ENCODE measurements around the gene L3MBTL1.

DNA sequence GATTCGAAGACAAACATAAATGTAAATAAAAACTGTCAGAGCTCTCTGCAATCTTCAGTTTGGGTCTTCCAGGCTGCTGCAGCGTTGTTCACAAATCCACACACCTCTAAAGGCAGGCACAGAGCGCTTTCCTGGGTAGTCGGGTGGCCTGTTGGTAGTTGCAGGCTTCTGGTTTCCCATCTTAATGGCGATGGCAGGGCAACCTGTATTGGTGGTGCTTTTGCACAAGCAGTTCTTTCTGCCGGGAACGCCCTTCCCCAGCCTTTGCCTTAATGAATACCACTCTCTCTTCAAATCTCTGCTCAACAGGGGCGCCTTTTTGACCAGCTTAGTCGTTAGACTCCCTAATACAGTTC lies 82.5 kb downstream of the L3MBTL1 start:
- TF ChIP-seq, protein P1, sequence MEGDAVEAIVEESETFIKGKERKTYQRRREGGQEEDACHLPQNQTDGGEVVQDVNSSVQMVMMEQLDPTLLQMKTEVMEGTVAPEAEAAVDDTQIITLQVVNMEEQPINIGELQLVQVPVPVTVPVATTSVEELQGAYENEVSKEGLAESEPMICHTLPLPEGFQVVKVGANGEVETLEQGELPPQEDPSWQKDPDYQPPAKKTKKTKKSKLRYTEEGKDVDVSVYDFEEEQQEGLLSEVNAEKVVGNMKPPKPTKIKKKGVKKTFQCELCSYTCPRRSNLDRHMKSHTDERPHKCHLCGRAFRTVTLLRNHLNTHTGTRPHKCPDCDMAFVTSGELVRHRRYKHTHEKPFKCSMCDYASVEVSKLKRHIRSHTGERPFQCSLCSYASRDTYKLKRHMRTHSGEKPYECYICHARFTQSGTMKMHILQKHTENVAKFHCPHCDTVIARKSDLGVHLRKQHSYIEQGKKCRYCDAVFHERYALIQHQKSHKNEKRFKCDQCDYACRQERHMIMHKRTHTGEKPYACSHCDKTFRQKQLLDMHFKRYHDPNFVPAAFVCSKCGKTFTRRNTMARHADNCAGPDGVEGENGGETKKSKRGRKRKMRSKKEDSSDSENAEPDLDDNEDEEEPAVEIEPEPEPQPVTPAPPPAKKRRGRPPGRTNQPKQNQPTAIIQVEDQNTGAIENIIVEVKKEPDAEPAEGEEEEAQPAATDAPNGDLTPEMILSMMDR (IDR thresholded peaks at IDR 0.05), result no peak
- TF ChIP-seq POLR2AphosphoS5 (IDR thresholded peaks at IDR 0.05), result no peak

All from breast epithelium (tissue), 3 donors.